Frontal cortex (tissue), 4 donors: ENCODE results near the gene PPEF1. TPM values are rescaled to one million over a fixed set of nuclear protein-coding genes. Genes with fewer than 3 reads are reported as not detected.
"Not testable (repeated sequence)": the region's sequence is repeated elsewhere in the genome, so short reads cannot be mapped to it uniquely, and the experiment has no call there.

Source experiments
- DNase-seq, 2 donors: peaks; one replicate each; pipeline ENCODE4 v3.0.0; 2012; ENCODE audit warnings: low spot score in 2 of 2
- FAIRE-seq: peaks from 2 replicates; lab custom pipeline; 2012; peaks lifted over from hg19 to GRCh38; lab: Jason Lieb, UNC
- total RNA-seq: library from RNA; depleted of rRNA; stranded (reverse); fragments of >200 nt; gene quantifications from one replicate; pipeline ENCODE4 v1.2.3, GENCODE V29; 2014
- donor health status: control.
- donor health status: control.
- donor health status: control.

PPEF1 gene
- total RNA-seq, 1 donor from 2014 or later = 16.3 TPM

DNA sequence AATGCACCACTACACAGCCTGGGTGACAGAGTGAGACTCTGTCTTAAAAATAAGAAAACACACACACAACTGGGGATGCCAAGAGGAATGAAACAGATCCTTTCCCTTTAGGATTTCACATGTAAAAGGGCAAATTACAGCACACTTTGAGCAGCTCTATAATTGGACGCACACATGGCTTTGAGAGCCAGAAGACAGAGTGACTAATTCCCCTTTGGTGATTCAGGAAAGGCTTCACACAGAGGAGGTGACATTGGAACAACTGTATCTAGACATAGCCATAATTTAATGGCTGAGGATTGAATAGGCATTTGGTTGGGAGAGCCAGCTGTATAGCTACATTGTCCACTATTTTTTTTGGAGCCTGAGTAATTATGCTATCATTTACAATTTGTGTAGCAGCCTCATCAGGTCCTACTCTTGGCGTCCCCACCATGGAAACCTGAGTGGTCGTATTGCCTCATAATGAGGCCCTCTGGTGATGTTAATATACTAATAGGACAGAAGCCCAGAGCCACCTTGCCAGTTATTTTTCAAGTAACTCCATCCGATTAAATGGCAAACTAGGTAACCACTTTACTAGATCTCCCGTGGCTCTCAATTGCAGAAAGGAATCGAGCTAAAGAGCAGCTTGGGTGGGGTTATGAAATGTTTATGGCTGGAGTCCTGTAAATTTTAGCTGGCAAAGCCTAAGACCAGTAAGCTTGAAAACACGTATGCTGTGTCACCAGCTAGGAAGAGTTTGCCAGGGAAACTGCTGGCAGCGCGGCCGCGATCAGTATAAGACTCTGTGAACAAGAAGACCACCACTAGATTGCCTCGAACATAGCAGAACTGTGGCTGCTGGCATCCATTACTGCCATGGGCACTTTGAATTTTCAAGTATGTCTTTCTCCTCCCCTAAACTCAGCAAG, 8.5 kb upstream of the PPEF1 start:
- FAIRE-seq (no peak), DNase-seq (no peak)

- no peak for DNase-seq
- no peak for FAIRE-seq
Observed at GRCh38 chrX:18701621-18702361, 5.7 kb upstream of the PPEF1 start.

- no peak for FAIRE-seq
- no peak for DNase-seq
Observed at GRCh38 chrX:18702362-18703195, 4.9 kb upstream of the PPEF1 start.

DNA sequence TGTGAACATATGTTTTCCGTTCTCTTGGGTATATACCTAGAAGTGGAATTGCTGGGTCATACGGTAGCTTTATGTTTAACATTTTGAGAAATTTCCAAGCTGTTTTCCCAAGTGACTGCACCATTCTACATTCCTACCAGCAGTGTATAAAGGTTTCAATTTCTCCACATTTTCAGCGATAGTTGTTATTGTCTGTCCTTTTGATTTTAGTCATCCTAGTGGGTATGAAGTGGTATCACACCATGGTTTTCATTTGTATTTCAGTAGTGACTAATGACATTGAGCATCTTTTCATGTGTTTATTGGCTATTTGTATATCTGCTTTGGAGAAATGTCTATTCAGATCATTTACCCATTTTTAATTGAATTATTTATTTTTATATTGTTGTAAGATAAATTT, 2.4 kb downstream of the PPEF1 start:
- no peak for DNase-seq
- FAIRE-seq = no peak

DNA sequence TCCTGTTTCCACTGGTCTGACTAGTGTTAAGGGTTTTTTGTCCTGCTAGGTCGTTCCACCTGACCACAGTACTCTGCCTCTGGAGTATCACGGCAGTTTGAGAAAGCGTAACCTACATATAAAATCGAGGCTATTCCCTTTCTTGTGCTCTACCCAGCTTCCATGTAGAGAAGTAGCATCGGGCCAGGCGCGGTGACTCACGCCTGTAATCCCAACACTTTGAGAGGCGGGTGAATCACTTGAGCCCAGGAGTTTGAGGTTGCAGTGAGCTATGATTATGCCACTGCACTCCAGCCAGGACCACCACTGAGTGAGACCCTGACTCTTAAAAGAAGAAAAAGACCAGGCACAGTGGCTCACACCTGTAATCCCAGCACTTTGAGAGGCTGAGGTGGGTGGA, 7.5 kb downstream of the PPEF1 start:
- DNase-seq = no peak
- no peak for FAIRE-seq

DNA sequence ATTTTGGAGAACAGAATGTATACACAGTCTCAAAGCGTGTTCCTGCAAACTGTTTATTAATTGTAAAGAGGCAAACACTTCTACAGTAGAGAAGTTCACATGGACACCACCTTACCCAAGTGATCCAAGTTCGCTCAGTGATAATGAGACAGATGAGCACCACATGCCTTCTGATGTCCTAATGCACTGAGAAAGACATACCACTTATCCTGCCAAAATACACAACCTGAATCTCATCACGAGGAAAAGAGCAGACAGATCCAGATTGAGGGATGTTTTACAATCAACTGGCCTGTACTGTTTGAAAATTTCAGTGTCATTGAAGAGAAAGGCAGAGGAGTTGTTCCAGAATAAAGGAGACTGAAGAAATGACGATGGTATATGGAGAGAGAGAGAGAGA, 12.4 kb downstream of the PPEF1 start:
- no peak for DNase-seq
- no peak for FAIRE-seq

GRCh38 chrX:18721683-18722499, 14.4 kb downstream of the PPEF1 start:
- DNase-seq (no peak), FAIRE-seq (no peak)

- DNase-seq (no peak), FAIRE-seq (no peak)
Observed at GRCh38 chrX:18722500-18723071, 15.1 kb downstream of the PPEF1 start.

DNA sequence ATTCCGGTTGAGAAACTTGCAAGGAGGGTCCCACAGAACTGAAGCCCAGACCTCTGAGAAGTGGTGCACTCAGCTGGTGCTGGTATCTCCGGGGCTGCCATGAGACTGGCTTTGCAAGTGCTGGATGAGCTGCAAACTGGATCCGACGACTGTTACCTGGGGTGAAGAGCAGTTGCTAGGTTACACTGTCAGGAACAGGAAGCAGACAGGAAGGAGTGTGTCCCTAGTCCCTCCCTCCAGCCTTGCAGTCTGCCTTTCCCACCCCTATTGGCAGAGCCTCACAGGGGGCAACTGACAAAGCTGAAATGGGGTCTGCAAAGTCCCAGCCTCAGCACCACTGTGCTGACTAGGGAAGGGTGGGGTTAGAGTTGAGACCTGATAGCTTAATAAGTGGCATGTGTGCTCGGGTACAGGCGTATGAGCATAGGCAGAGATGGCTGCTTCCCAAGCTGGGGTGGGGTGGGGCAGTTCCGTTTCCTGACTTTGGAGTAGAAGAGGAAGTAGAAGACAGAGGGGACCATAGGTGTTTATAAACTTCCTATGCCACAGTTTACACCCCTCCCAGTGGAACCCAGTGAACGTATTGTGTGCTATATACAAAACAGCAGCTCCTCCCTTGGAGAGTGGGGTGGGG, 18.0 kb downstream of the PPEF1 start:
- DNase-seq (no peak), FAIRE-seq (no peak)

- DNase-seq (no peak), FAIRE-seq (no peak)
Observed at GRCh38 chrX:18733287-18733686, 25.8 kb downstream of the PPEF1 start.

DNA sequence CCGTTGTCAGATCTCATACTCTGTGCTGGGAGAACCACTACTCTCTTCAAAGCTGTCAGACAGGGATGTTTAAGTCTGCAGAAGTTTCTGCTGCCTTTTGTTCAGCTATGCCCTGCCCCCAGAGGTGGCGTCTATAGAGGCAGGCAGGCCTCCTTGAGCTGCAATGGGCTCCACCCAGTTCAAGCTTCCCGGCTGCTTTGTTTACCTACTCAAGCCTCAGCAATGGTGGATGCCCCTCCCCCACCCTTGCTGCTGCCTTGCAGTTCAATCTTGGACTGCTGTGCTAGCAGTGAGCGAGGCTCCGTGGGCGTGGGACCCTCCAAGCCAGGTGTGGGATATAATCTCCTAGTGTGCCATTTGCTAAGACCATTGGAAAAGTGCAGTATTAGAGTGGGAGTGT, 32.2 kb downstream of the PPEF1 start:
- not testable (repeated sequence) for FAIRE-seq, DNase-seq

DNA sequence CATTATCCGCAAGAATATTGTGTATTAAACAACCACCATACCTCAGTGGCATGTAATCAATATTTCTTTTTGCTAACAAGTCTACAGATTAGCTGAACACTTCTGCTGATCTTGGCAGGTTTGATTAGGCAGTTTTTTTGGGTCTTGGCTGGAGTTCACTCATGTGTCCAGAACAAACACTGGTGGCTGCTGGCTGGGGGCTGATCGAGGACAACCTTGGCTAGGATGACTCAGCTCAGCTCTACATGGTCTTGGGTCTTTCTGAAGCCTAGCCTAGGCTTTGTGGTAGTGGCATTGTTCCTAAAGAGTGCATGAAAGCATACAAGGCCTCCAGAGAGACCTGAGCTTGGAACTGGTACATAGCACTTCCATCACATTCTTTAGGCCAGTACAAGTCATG, 41.1 kb downstream of the PPEF1 start:
- no peak for DNase-seq
- no peak for FAIRE-seq

GRCh38 chrX:18753631-18754030, 46.2 kb downstream of the PPEF1 start:
- FAIRE-seq (no peak), DNase-seq (no peak)

DNA sequence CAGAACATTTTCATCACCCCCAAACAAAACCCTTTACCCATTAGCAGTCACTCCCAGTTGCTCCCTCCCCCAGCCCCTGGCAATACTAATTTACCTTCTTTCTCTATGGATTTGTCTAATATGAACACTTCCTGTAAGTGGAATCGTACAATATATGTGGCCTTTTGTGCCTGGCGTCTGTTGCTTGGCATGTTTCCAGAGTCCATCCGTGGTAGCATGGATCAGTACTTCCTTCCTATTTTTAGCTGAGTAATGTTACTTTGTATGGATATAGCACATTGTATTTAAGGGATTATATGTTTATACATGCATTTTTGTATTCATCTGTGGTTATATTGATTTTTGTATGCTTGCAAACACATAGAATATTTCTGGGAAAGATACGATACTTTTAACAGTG, 48.2 kb downstream of the PPEF1 start:
- FAIRE-seq = no peak
- no peak for DNase-seq

GRCh38 chrX:18757956-18758932, 50.8 kb downstream of the PPEF1 start:
- DNase-seq = no peak
- FAIRE-seq = no peak

GRCh38 chrX:18761750-18762149, 54.3 kb downstream of the PPEF1 start:
- FAIRE-seq (no peak), DNase-seq (no peak)

DNA sequence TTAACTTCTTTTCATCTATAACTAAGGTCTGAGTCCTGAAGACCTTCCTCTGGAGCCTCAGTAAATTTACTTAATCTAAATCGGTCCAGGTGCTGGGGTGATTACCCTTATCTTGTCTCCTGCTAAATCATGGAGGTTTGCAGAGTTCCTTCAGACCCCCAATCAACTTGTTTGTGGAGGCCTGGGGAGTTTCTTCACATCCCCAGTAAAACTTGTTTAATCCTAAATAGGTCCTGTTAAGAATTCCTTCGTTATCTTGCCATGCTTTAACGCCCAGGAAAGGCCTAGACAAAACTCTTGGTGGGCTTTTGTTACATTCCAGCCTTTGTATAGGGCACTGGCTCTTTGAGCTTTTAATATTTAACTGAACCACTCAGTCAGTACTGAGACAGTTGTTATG, 55.7 kb downstream of the PPEF1 start:
- FAIRE-seq, DNase-seq: not testable (repeated sequence)

DNA sequence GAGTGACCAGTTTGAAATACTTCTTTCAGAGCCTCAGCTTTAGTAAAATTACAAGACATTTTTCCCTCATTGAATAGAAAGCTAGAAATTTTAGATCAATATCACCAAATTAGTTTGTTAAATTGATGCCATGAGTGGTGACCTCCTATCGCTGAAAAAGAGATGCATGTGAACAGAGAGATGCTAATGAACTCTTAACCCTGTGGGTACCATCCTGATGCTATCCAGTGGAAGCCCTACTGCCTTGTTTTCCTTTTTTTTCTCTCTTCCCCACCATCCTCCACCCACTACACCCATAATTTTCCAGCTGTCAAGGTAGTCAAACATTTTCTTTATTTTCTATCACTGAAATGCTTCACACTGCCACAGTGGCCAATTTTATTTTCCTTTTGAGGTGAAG, 61.9 kb downstream of the PPEF1 start:
- no peak for FAIRE-seq
- no peak for DNase-seq
